Esophagus muscularis mucosa (tissue), 4 donors: ENCODE data around the gene PRKCE.

Experiments used
- EP300 ChIP-seq: sonication (generic); formaldehyde crosslinking; IDR thresholded peaks from one replicate; pipeline ENCODE4 v1.6.1; 2017; ENCODE audit warnings: antibody characterized with exemption
- POLR2A ChIP-seq: fragments of 450-650 bp; IDR thresholded peaks from one replicate; pipeline ENCODE4 v1.6.1; 2017; ENCODE audit warnings: antibody characterized with exemption, moderate library complexity, mild to moderate bottlenecking, low read depth
- POLR2AphosphoS5 ChIP-seq, 2 donors: sonication (generic); formaldehyde crosslinking; IDR thresholded peaks; one replicate each; pipeline ENCODE4 v1.6.1; 2017; ENCODE audit warnings: antibody characterized with exemption in 2 of 2
- TF ChIP-seq, protein P1 (sequence below), 3 experiments: fragments of 200-600 bp in 2 of 3; fragments of 450-650 bp in 1 of 3; sonication (generic) in 2 of 3; IDR thresholded peaks; one replicate each; pipeline ENCODE4 v1.5.1; 2017 to 2019; ENCODE audit warnings: antibody characterized with exemption in 3 of 3, mild to moderate bottlenecking in 2 of 3, moderate library complexity in 1 of 3

DNA sequence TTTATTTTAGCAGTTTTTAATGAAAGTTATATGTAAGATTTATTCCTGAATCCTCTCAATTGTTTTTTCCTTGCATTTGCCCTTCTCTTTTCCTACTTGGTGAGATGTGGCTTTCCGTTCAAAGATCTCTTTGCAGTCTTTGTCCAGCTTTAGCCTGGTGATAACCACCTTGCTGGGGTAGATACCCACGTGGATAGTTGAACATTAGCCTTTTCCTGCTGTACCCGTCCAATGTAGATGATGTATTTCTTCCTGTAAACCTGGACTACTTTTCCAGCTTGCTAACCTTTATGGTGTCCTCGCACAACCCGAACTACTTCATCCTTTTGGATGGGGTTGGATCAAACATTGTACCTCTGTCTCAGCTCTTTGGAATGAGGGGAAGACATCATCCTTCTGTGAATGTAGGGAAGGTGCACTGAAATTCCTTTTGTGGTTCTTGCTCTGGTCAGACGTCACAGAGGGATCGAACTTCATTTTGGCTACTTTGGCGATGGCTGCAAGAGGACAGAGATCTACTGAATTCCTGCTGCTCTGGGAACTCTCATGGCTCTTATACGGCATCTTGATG, 352.5 kb downstream of the PRKCE start:
- TF ChIP-seq EP300 (no peak), POLR2A (no peak), POLR2AphosphoS5 (IDR thresholded peaks at IDR 0.05) (no peak)
- TF ChIP-seq, protein P1, sequence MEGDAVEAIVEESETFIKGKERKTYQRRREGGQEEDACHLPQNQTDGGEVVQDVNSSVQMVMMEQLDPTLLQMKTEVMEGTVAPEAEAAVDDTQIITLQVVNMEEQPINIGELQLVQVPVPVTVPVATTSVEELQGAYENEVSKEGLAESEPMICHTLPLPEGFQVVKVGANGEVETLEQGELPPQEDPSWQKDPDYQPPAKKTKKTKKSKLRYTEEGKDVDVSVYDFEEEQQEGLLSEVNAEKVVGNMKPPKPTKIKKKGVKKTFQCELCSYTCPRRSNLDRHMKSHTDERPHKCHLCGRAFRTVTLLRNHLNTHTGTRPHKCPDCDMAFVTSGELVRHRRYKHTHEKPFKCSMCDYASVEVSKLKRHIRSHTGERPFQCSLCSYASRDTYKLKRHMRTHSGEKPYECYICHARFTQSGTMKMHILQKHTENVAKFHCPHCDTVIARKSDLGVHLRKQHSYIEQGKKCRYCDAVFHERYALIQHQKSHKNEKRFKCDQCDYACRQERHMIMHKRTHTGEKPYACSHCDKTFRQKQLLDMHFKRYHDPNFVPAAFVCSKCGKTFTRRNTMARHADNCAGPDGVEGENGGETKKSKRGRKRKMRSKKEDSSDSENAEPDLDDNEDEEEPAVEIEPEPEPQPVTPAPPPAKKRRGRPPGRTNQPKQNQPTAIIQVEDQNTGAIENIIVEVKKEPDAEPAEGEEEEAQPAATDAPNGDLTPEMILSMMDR (IDR thresholded peaks at IDR 0.05) = no peak
